NCI-H1092 (cell line): ENCODE results near the gene APH1A.
"Not testable (repeated sequence)": the region's sequence is repeated elsewhere in the genome, so short reads cannot be mapped to it uniquely, and the experiment has no call there.

Experiments
- DNase-seq: peaks from one replicate; lab custom pipeline; 2025; lab: John Stamatoyannopoulos, UW

APH1A gene

DNA sequence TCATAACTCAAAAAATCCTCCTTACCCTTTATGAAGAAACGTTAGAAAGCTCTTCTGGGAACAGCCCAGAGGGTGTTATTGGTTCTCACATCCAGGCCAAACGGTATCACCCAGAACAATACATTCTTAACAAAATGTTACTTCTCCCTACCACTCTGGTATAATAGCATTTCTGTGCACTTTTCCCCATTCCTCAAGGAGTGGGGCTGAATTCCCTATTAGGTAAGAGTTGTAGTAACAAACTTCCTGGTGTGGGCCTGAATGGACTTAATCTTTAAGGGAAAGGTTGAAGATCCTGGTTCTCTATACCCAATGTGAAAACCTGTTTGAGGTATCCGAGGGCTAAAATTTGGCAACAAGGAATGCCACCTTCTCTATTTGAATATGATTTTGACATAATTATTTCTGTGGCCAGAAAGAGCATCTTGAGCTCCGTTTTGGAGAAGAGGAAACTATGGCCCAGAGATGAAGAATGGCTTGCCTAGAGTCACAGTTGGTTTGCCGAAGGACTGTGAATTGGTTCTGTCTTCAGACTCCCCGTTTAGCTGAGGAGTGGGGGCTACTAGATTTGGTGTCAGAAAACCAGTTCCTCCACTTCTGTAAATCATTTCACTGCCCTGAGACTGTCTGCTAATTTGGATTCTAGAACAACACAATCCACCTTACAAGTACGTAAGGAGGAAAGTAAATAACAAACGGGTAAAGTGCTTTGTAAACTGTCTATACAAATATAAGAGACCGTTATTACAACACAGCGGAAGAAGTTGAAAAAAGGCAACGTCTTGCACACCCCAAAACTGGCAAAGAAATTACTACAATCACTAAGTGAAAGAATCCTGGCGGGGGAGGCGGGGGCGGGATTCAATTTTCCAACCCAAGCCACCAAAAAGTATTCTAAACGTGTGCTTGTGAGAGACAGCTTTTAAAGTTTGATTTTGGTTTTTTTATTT, 35.2 kb downstream of the APH1A start:
- no peak for DNase-seq

- not testable (repeated sequence) for DNase-seq
Observed at GRCh38 chr1:150232921-150233320, 35.9 kb downstream of the APH1A start.

- not testable (repeated sequence) for DNase-seq
Observed at GRCh38 chr1:150228246-150228645, 40.6 kb downstream of the APH1A start.

DNA sequence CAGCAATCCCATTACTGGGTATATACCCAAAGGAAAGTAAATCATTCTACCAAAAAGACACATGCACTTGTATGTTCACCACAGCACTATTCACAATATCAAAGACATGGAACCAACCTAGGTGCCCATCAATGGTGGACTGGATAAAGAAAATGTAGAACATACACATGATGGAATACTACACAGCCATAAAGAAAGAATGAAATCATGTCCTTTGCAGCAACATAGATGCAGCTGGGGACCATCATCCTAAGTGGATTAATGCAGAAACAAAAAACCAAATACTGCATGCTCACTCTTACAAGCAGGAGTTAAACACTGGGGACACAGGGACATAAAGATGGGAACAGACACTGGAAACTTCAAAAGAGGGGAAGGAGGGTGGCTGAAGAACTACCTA, 41.6 kb downstream of the APH1A start:
- DNase-seq, result no peak

GRCh38 chr1:150226486-150226885, 42.3 kb downstream of the APH1A start:
- no peak for DNase-seq

DNA sequence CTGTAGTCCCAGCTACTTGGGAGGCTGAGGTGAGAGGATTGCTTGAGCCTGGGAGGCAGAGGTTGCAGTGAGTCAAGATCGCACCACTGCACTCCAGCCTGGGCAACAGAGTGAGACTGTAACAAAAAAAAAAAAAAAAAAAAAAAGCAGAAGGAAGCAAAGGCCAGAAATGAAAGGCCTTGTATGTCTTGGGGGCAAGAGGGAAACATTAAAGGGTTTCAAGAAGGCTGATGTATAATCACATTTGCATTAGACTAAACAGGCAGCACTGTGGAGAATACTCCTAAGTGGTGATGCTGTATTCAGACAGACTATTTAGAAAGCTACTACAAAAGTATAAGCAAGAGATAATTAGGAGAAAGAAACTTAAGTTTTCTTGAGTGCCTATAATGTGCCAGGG, 43.3 kb downstream of the APH1A start:
- no peak for DNase-seq

DNA sequence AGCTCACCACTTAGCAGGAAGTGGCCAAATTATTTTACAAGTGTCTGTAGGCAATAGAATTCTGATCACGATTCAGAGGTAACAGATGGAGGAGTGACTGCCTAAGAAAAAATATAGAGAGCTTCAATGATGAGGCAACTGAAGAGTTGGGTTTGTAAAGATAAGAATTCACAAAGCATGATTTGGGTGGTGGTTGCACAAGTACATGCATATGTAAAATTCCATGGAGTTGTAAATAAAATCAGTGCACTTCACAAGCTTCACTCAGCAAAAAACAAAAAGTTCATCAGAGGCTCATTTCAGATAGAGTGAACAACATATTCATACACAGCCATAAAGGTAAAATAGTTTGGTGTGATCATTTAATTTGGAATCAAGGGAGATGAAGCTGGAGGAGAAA, 43.8 kb downstream of the APH1A start:
- DNase-seq, result no peak

- DNase-seq, result no peak
Observed at GRCh38 chr1:150221552-150221951, 47.3 kb downstream of the APH1A start.

- not testable (repeated sequence) for DNase-seq
Observed at GRCh38 chr1:150215855-150216254, 53.0 kb downstream of the APH1A start.
